IMR-90 (cell line): Measurements from ENCODE around the gene DOCK1. TPM values are rescaled to one million over a fixed set of nuclear protein-coding genes. Genes with fewer than 3 reads are reported as not detected.

Source experiments
- ATAC-seq: fragments of 200-7000 bp; cut with Tn5 transposase; 2 replicates; pipeline ENCODE4 v1.9.1; 2020; ENCODE audit warnings: low read depth, mild to moderate bottlenecking, moderate library complexity
- BruUV-seq: library from RNA; stranded (reverse); fragments of 400-500 nt; replicated peaks from 2 replicates; lab custom pipeline; 2021; lab: Mats Ljungman, UMichigan
- CTCF ChIA-PET: fragments of 300-600 bp; formaldehyde crosslinking; extraction: SDS; loops from one replicate; lab custom pipeline; 2021; ENCODE audit warnings: antibody characterized with exemption; lab: Yijun Ruan, JAX
- POLR2A ChIA-PET: fragments of 300-600 bp; sonication (Branson Sonifier 250); formaldehyde crosslinking; loops from one replicate; lab custom pipeline; 2022; ENCODE audit warnings: antibody characterized with exemption; ENCODE audit not compliant: unreplicated experiment; lab: Charles Lee
- DNase-seq: peaks from one replicate; pipeline ENCODE4 v3.0.0; 2013
- H2AFZ ChIP-seq: replicated peaks from 2 replicates; pipeline ENCODE3; 2013; ENCODE audit warnings: low read length, mild to moderate bottlenecking; ENCODE audit not compliant: poor library complexity
- H2AK5ac ChIP-seq: 2 replicates; pipeline ENCODE4 v1.6.1; 2013; ENCODE audit warnings: low read depth, low read length, inconsistent platforms
- H2AK9ac ChIP-seq: replicated peaks from 2 replicates; pipeline ENCODE3; 2013; ENCODE audit warnings: mild to moderate bottlenecking, low read depth, low read length, moderate library complexity; ENCODE audit not compliant: poor library complexity
- H2BK120ac ChIP-seq: 2 replicates; pipeline ENCODE4 v1.6.1; 2013; ENCODE audit warnings: low read depth, low read length, inconsistent platforms
- H2BK15ac ChIP-seq: 3 replicates; pipeline ENCODE4 v1.6.1; 2013; ENCODE audit warnings: low read depth, low read length, inconsistent platforms
- H2BK20ac ChIP-seq: 2 replicates; pipeline ENCODE4 v1.6.1; 2013; ENCODE audit warnings: low read depth, mild to moderate bottlenecking, inconsistent platforms, low read length, moderate library complexity
- H2BK5ac ChIP-seq: 2 replicates; pipeline ENCODE4 v1.6.1; 2013; ENCODE audit warnings: mild to moderate bottlenecking, low read depth, low read length, inconsistent platforms; ENCODE audit not compliant: poor library complexity, severe bottlenecking
- H3K14ac ChIP-seq: replicated peaks from 2 replicates; pipeline ENCODE4 v1.6.1; 2013; ENCODE audit warnings: low read depth, low read length, inconsistent platforms
- H3K18ac ChIP-seq: 2 replicates; pipeline ENCODE4 v1.6.1; 2013; ENCODE audit warnings: low read depth, low read length, control low read depth
- H3K23ac ChIP-seq: 2 replicates; pipeline ENCODE4 v1.6.1; 2013; ENCODE audit warnings: low read depth, low read length, inconsistent platforms
- H3K27ac ChIP-seq: 2 replicates; pipeline ENCODE4 v1.5.1; 2013; ENCODE audit warnings: mild to moderate bottlenecking, control low read depth, low read length; ENCODE audit not compliant: insufficient read depth
- H3K27me3 ChIP-seq: 2 replicates; pipeline ENCODE4 v1.6.1; 2013; ENCODE audit warnings: low read length; ENCODE audit not compliant: control insufficient read depth, insufficient read depth
- H3K36me3 ChIP-seq: 2 replicates; pipeline ENCODE4 v1.6.1; 2013; ENCODE audit warnings: low read length, mixed read lengths; ENCODE audit not compliant: control insufficient read depth, insufficient read depth
- H3K4ac ChIP-seq: 2 replicates; pipeline ENCODE4 v1.6.1; 2013; ENCODE audit warnings: low read depth, low read length, inconsistent platforms
- H3K4me1 ChIP-seq: 2 replicates; pipeline ENCODE4 v1.6.1; 2013; ENCODE audit warnings: low read length, mixed read lengths; ENCODE audit not compliant: control insufficient read depth, insufficient read depth
- H3K4me2 ChIP-seq: 2 replicates; pipeline ENCODE4 v1.6.1; 2013; ENCODE audit warnings: low read depth, mild to moderate bottlenecking, control low read depth, low read length, moderate library complexity
- H3K4me3 ChIP-seq: 2 replicates; pipeline ENCODE4 v1.5.1; 2013; ENCODE audit warnings: low read depth, mild to moderate bottlenecking, control low read depth, low read length, moderate library complexity; ENCODE audit not compliant: insufficient read depth
- H3K56ac ChIP-seq: 2 replicates; pipeline ENCODE4 v1.6.1; 2013; ENCODE audit warnings: low read length, inconsistent platforms; ENCODE audit not compliant: insufficient read depth; ENCODE audit errors: extremely low read depth
- H3K79me1 ChIP-seq, 2 experiments: 2 replicates each; pipeline ENCODE4 v1.6.1; 2013; ENCODE audit warnings: low read length in 2 of 2, inconsistent platforms in 1 of 2, low read depth in 1 of 2
- H3K9ac ChIP-seq: 2 replicates; pipeline ENCODE4 v1.6.1; 2013; ENCODE audit warnings: low read depth, low read length, control low read depth
- H3K9me1 ChIP-seq: 2 replicates; pipeline ENCODE4 v1.6.1; 2013; ENCODE audit warnings: low read length, inconsistent platforms; ENCODE audit not compliant: insufficient read depth
- H3K9me3 ChIP-seq: 2 replicates; pipeline ENCODE4 v1.6.1; 2013; ENCODE audit warnings: low read length; ENCODE audit not compliant: control insufficient read depth, insufficient read depth
- H4K20me1 ChIP-seq: 2 replicates; pipeline ENCODE4 v1.6.1; 2013; ENCODE audit warnings: low read length, inconsistent platforms; ENCODE audit not compliant: insufficient read depth
- H4K5ac ChIP-seq: 2 replicates; pipeline ENCODE4 v1.6.1; 2013; ENCODE audit warnings: mild to moderate bottlenecking, low read depth, low read length, control low read depth
- H4K8ac ChIP-seq, 2 experiments: 2 replicates each; pipeline ENCODE4 v1.6.1; 2013; ENCODE audit warnings: low read depth in 2 of 2, low read length in 2 of 2, control low read depth in 1 of 2, inconsistent platforms in 1 of 2
- H4K91ac ChIP-seq: 2 replicates; pipeline ENCODE4 v1.6.1; 2013; ENCODE audit warnings: low read depth, low read length, inconsistent platforms; ENCODE audit not compliant: insufficient read depth
- BHLHE40 ChIP-seq: fragments of 150-350 bp; IDR thresholded peaks from 2 replicates; pipeline ENCODE4 v1.6.1; 2016; ENCODE audit warnings: mild to moderate bottlenecking, low read depth, low read length
- CEBPB ChIP-seq: IDR thresholded peaks from 2 replicates; pipeline ENCODE4 v1.6.1; 2012; ENCODE audit warnings: low read depth, low read length, improper control_type of control experiment
- CHD1 ChIP-seq: IDR thresholded peaks from 2 replicates; pipeline ENCODE4 v1.6.1; 2012; ENCODE audit warnings: low read depth, low read length, improper control_type of control experiment
- CTCF ChIP-seq: conservative IDR thresholded peaks from 2 replicates; pipeline ENCODE4 v1.5.1; 2012; ENCODE audit warnings: mild to moderate bottlenecking, low read depth, low read length, improper control_type of control experiment
- ELK1 ChIP-seq: fragments of 150-350 bp; IDR thresholded peaks from 2 replicates; pipeline ENCODE4 v1.6.1; 2016; ENCODE audit warnings: low read depth, mild to moderate bottlenecking, low read length, moderate library complexity, borderline replicate concordance
- FOS ChIP-seq: fragments of 150-350 bp; IDR thresholded peaks from 2 replicates; pipeline ENCODE4 v1.6.1; 2016; ENCODE audit warnings: low read depth, low read length
- MAFK ChIP-seq: IDR thresholded peaks from 2 replicates; pipeline ENCODE4 v1.6.1; 2012; ENCODE audit warnings: low read depth, low read length, improper control_type of control experiment
- MAZ ChIP-seq: IDR thresholded peaks from 2 replicates; pipeline ENCODE4 v1.6.1; 2012; ENCODE audit warnings: low read depth, mild to moderate bottlenecking, low read length, improper control_type of control experiment, moderate library complexity, borderline replicate concordance
- MXI1 ChIP-seq: IDR thresholded peaks from 2 replicates; pipeline ENCODE4 v1.6.1; 2012; ENCODE audit warnings: low read depth, mild to moderate bottlenecking, low read length, moderate library complexity, borderline replicate concordance
- NFE2L2 ChIP-seq: fragments of 150-350 bp; IDR thresholded peaks from 2 replicates; pipeline ENCODE4 v1.6.1; 2016; ENCODE audit warnings: low read depth, mild to moderate bottlenecking, low read length
- POLR2A ChIP-seq: IDR thresholded peaks from 2 replicates; pipeline ENCODE4 v1.6.1; 2012; ENCODE audit warnings: mild to moderate bottlenecking, low read depth, low read length
- RAD21 ChIP-seq: IDR thresholded peaks from 2 replicates; pipeline ENCODE4 v1.6.1; 2012; ENCODE audit warnings: low read length, improper control_type of control experiment
- RCOR1 ChIP-seq: IDR thresholded peaks from 2 replicates; pipeline ENCODE4 v1.6.1; 2012; ENCODE audit warnings: mild to moderate bottlenecking, low read length, improper control_type of control experiment; ENCODE audit not compliant: insufficient replicate concordance
- RFX5 ChIP-seq: IDR thresholded peaks from 2 replicates; pipeline ENCODE4 v1.8.0; 2012; ENCODE audit warnings: low read depth, mild to moderate bottlenecking, low read length, moderate library complexity
- SMC3 ChIP-seq: fragments of 150-350 bp; IDR thresholded peaks from 2 replicates; pipeline ENCODE4 v1.6.1; 2016; ENCODE audit warnings: low read depth, mild to moderate bottlenecking, antibody characterized with exemption, low read length, moderate library complexity
- USF2 ChIP-seq: fragments of 150-350 bp; IDR thresholded peaks from 2 replicates; pipeline ENCODE4 v1.6.1; 2017; ENCODE audit warnings: mild to moderate bottlenecking, antibody characterized with exemption, low read length, low read depth
- WGBS, 2 experiments: methylation state at CpG; one replicate each; pipeline versions ENCODE4 v1.1.5 to v1.1.7; 2013; ENCODE audit warnings: missing lambda C conversion rate in 2 of 2; ENCODE audit not compliant: insufficient read length in 1 of 2; ENCODE audit errors: extremely low coverage in 2 of 2; 5-methylcytosine and 5-hydroxymethylcytosine counted together
- dilution Hi-C: fragments of 300-500 bp; cut with HindIII; formaldehyde crosslinking; loops from one replicate; pipeline ENCODE4 v1.14.3; 2018; ENCODE audit warnings: low sequenced_read_pairs; ENCODE audit not compliant: unreplicated experiment
- in situ Hi-C: fragments of 300-500 bp; cut with MboI; formaldehyde crosslinking; loops from 3 replicates; pipeline ENCODE4 v1.14.3; 2019; ENCODE audit warnings: low sequenced_read_pairs, inconsistent platforms, mixed read lengths
- intact Hi-C: fragments of 100-400 bp; cut with micrococcal nuclease; formaldehyde crosslinking; loops from 2 replicates; pipeline ENCODE4 v1.10.0; 2022
- polyA plus RNA-seq, 3 experiments: library from polyadenylated mRNA; depleted of rRNA; stranded (reverse); fragments of >200 nt; gene quantifications; 2 replicates each; pipeline ENCODE4 v1.2.3, GENCODE V29; 2012; ENCODE audit warnings: low replicate concordance in 1 of 3
- total RNA-seq: library from RNA; depleted of rRNA; stranded (reverse); fragments of >200 nt; gene quantifications from 2 replicates; pipeline ENCODE4 v1.2.3, GENCODE V29; 2012

The DOCK1 gene
- total and polyA plus RNA-seq, 2 of the 4 experiments (the other 2 are of a cell fraction), result 28.2 to 71.0 TPM

GRCh38 chr10:127215866-127216265, 310.6 kb downstream of the DOCK1 start:
- DNase-seq, result no peak
- dilution Hi-C loops, result no loop called here

More at GRCh38 chr10:127215866-127216265, 310.6 kb downstream of the DOCK1 start:
- BruUV-seq, result no TSS peak
- H2BK20ac ChIP-seq, result no peak overlapping the region
- H2AK9ac ChIP-seq, result no peak overlapping the region
- H3K4ac ChIP-seq, result no peak overlapping the region
- H4K20me1 ChIP-seq, result no peaks in the 10 kb centered on the region
- no peak overlapping the region for H4K91ac ChIP-seq
- POLR2A ChIA-PET, result no interaction called here
- CTCF ChIA-PET, result interaction anchor here (0.6 kb wide), 1 partner anchor 11 kb away, joined by 3 read pairs; no protein-coding TSS in a partner anchor
- no peak overlapping the region for H3K18ac ChIP-seq
- TF ChIP-seq RFX5, result no peak
- no peak for TF ChIP-seq FOS
- no peak for TF ChIP-seq NFE2L2
- no peak for TF ChIP-seq CTCF
- TF ChIP-seq RAD21, result no peak
- TF ChIP-seq MXI1, result no peak
- TF ChIP-seq POLR2A, result no peak
- TF ChIP-seq BHLHE40, result no peak
- no peak for TF ChIP-seq CHD1
- no peak for TF ChIP-seq USF2
- no peak for TF ChIP-seq SMC3
- TF ChIP-seq MAFK, result no peak
- no peak for TF ChIP-seq ELK1
- no peak for TF ChIP-seq RCOR1
- TF ChIP-seq CEBPB, result no peak
- TF ChIP-seq MAZ, result no peak
- H3K14ac ChIP-seq, result no peak overlapping the region
- peaks cover 6 to 7% of the 10 kb centered on the region in 2 experiments for H3K79me1 ChIP-seq
- no peak overlapping the region for H3K56ac ChIP-seq
- H2AFZ ChIP-seq, result no peak overlapping the region
- H3K4me3 ChIP-seq, result no peak overlapping the region
- no peak for ATAC-seq
- no peak overlapping the region for H2BK5ac ChIP-seq
- H3K4me2 ChIP-seq, result no peak overlapping the region
- no peak overlapping the region for H4K5ac ChIP-seq
- no peak overlapping the region for H4K8ac ChIP-seq
- H2AK5ac ChIP-seq, result no peak overlapping the region
- H3K36me3 ChIP-seq, result peaks cover 4% of the 10 kb centered on the region
- intact Hi-C loops (no loop called here), in situ Hi-C loops (no loop called here)
- no CpG with 5 or more reads among the region's 4 CpGs for WGBS, 2 experiments
- no peaks in the 10 kb centered on the region for H3K4me1 ChIP-seq
- no peaks in the 10 kb centered on the region for H3K9me3 ChIP-seq
- no peak overlapping the region for H3K23ac ChIP-seq
- no peak overlapping the region for H2BK120ac ChIP-seq
- H2BK15ac ChIP-seq, result no peak overlapping the region
- H3K9me1 ChIP-seq, result peaks cover 4% of the 10 kb centered on the region; the same call in 1 of the 2 replicates
- no peak overlapping the region for H3K27ac ChIP-seq
- H3K27me3 ChIP-seq, result no peaks in the 10 kb centered on the region
- no peak overlapping the region for H3K9ac ChIP-seq
